ENCODE data around the gene OVOL3. TPM values are rescaled to one million over a fixed set of nuclear protein-coding genes. Genes with fewer than 3 reads are reported as not detected.

The OVOL3 gene
- total RNA-seq, 3 donors from 2014 or later (not counting 1 experiment from before 2014, with no cell fraction given) = not detected

- no peaks in the 10 kb centered on the region for H3K27me3 Mint-ChIP-seq (ENCODE audit: low read depth in 2 of 2)
- no peak for TF ChIP-seq CTCF (IDR thresholded peaks at IDR 0.05)
- no peaks in the 10 kb centered on the region for H3K4me1 Mint-ChIP-seq
- Histone ChIP-seq H3K27me3 (ENCODE audit: control insufficient read depth, insufficient read depth, low read length) (no peaks in the 10 kb centered on the region), H3K4me1 (ENCODE audit: control insufficient read depth, insufficient read depth, low read length) (no peaks in the 10 kb centered on the region), H3K4me3 (ENCODE audit: low read length) (no peak overlapping the region), H3K9me3 (ENCODE audit: control insufficient read depth, insufficient read depth, low read length) (no peaks in the 10 kb centered on the region), H3K27ac (ENCODE audit: low read length) (no peak overlapping the region), H3K36me3 (ENCODE audit: control insufficient read depth, insufficient read depth, low read length) (no peaks in the 10 kb centered on the region)
- ATAC-seq = no peak
- DNase-seq = no peak
- no peak overlapping the region for H3K4me3 Mint-ChIP-seq
- intact Hi-C loops (cut with micrococcal nuclease) = no loop called here
- H3K36me3 Mint-ChIP-seq = no peaks in the 10 kb centered on the region
- no peak overlapping the region for H3K27ac Mint-ChIP-seq
- no peaks in the 10 kb centered on the region for H3K9me3 Mint-ChIP-seq
- 79% methylated on average over 4 of the region's 5 CpGs for WGBS (ENCODE audit: insufficient coverage)
Measured at GRCh38 chr19:36093146-36093662, 17.7 kb upstream of the OVOL3 start.

- H3K36me3 ChIP-seq (ENCODE audit: control insufficient read depth, insufficient read depth, low read length) = no peaks in the 10 kb centered on the region
- Mint-ChIP-seq H3K9me3 (no peaks in the 10 kb centered on the region), H3K27me3 (ENCODE audit: low read depth in 2 of 2) (no peaks in the 10 kb centered on the region), H3K36me3 (no peaks in the 10 kb centered on the region), H3K27ac (no peak overlapping the region), H3K4me1 (no peaks in the 10 kb centered on the region), H3K4me3 (no peak overlapping the region)
- no peak for TF ChIP-seq CTCF (IDR thresholded peaks at IDR 0.05)
- no peaks in the 10 kb centered on the region for H3K27me3 ChIP-seq (ENCODE audit: control insufficient read depth, insufficient read depth, low read length)
- no peak for DNase-seq
- H3K27ac ChIP-seq (ENCODE audit: low read length) = no peak overlapping the region
- no peaks in the 10 kb centered on the region for H3K9me3 ChIP-seq (ENCODE audit: control insufficient read depth, insufficient read depth, low read length)
- H3K4me1 ChIP-seq (ENCODE audit: control insufficient read depth, insufficient read depth, low read length) = no peaks in the 10 kb centered on the region
- intact Hi-C loops (cut with micrococcal nuclease) = no loop called here
- H3K4me3 ChIP-seq (ENCODE audit: low read length) = no peak overlapping the region
- no peak for ATAC-seq
- 98% methylated on average over 5 of the region's 6 CpGs for WGBS (ENCODE audit: insufficient coverage)
Measured at GRCh38 chr19:36093687-36094086, 17.3 kb upstream of the OVOL3 start.

- no peaks in the 10 kb centered on the region for H3K27me3 Mint-ChIP-seq (ENCODE audit: low read depth in 2 of 2)
- no peak for ATAC-seq
- no peak for TF ChIP-seq CTCF (IDR thresholded peaks at IDR 0.05)
- Histone ChIP-seq H3K4me1 (ENCODE audit: control insufficient read depth, insufficient read depth, low read length) (no peaks in the 10 kb centered on the region), H3K27me3 (ENCODE audit: control insufficient read depth, insufficient read depth, low read length) (no peaks in the 10 kb centered on the region), H3K27ac (ENCODE audit: low read length) (no peak overlapping the region), H3K4me3 (ENCODE audit: low read length) (no peak overlapping the region), H3K9me3 (ENCODE audit: control insufficient read depth, insufficient read depth, low read length) (no peaks in the 10 kb centered on the region), H3K36me3 (ENCODE audit: control insufficient read depth, insufficient read depth, low read length) (no peaks in the 10 kb centered on the region)
- 98% methylated on average over 6 of the region's 6 CpGs for WGBS (ENCODE audit: insufficient coverage)
- no peaks in the 10 kb centered on the region for H3K4me1 Mint-ChIP-seq
- no peak overlapping the region for H3K4me3 Mint-ChIP-seq
- no peaks in the 10 kb centered on the region for H3K36me3 Mint-ChIP-seq
- DNase-seq = no peak
- H3K9me3 Mint-ChIP-seq = no peaks in the 10 kb centered on the region
- no peak overlapping the region for H3K27ac Mint-ChIP-seq
- intact Hi-C loops (cut with micrococcal nuclease) = no loop called here
Measured at GRCh38 chr19:36097036-36097435, 13.9 kb upstream of the OVOL3 start.

- H3K4me1 Mint-ChIP-seq = no peaks in the 10 kb centered on the region
- H3K9me3 Mint-ChIP-seq = no peaks in the 10 kb centered on the region
- WGBS (ENCODE audit: insufficient coverage) = 97% methylated on average over 19 of the region's 19 CpGs
- intact Hi-C loops (cut with micrococcal nuclease) = no loop called here
- no peak overlapping the region for H3K4me3 ChIP-seq (ENCODE audit: low read length)
- H3K4me1 ChIP-seq (ENCODE audit: control insufficient read depth, insufficient read depth, low read length) = no peaks in the 10 kb centered on the region
- DNase-seq (no peak), ATAC-seq (no peak)
- no peaks in the 10 kb centered on the region for H3K27me3 Mint-ChIP-seq (ENCODE audit: low read depth in 2 of 2)
- TF ChIP-seq CTCF (IDR thresholded peaks at IDR 0.05) = no peak
- no peak overlapping the region for H3K27ac Mint-ChIP-seq
- H3K27me3 ChIP-seq (ENCODE audit: control insufficient read depth, insufficient read depth, low read length) = no peaks in the 10 kb centered on the region
- no peak overlapping the region for H3K4me3 Mint-ChIP-seq
- H3K27ac ChIP-seq (ENCODE audit: low read length) = no peak overlapping the region
- no peaks in the 10 kb centered on the region for H3K9me3 ChIP-seq (ENCODE audit: control insufficient read depth, insufficient read depth, low read length)
- no peaks in the 10 kb centered on the region for H3K36me3 ChIP-seq (ENCODE audit: control insufficient read depth, insufficient read depth, low read length)
- no peaks in the 10 kb centered on the region for H3K36me3 Mint-ChIP-seq
Measured at GRCh38 chr19:36099166-36099785, 11.7 kb upstream of the OVOL3 start.
